H1 (cell line): Measurements from ENCODE around the gene KRT37.

Experiments used
- POLR2AphosphoS5 ChIP-seq: IDR thresholded peaks from 2 replicates; pipeline ENCODE4 v1.6.1; 2011; ENCODE audit warnings: low read depth, low read length
- TF ChIP-seq, protein P1 (sequence below), 3 experiments: IDR thresholded peaks; 1 replicate in 2 of 3; 2 replicates in 1 of 3; pipeline versions ENCODE4 v1.5.1 to v1.6.1; 2011; ENCODE audit warnings: low read length in 3 of 3, mild to moderate bottlenecking in 3 of 3, inconsistent platforms in 2 of 3, low read depth in 1 of 3, moderate library complexity in 1 of 3; ENCODE audit not compliant: insufficient read depth in 1 of 3; ENCODE audit errors: control extremely low read depth in 1 of 3

DNA sequence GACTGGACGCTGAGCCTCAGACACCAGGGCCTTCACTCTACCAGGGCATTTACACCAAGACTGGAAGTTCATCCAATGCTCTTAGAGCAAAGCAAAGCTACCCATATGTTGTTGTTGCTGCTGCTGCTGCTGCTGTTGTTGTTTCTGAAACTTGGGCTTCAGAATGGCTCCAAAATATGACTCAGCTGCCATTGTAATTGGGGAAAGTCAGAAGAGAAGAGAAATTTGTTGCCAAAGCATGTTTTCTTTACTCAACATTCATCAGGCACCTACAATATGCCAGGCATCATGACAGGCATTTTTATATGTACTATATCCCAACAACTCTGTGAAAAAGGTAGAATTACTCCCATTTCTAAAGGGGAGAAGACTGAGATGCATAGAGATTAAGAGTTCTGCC is 30.9 kb upstream of the KRT37 start:
- no peak for TF ChIP-seq POLR2AphosphoS5
- TF ChIP-seq, protein P1, sequence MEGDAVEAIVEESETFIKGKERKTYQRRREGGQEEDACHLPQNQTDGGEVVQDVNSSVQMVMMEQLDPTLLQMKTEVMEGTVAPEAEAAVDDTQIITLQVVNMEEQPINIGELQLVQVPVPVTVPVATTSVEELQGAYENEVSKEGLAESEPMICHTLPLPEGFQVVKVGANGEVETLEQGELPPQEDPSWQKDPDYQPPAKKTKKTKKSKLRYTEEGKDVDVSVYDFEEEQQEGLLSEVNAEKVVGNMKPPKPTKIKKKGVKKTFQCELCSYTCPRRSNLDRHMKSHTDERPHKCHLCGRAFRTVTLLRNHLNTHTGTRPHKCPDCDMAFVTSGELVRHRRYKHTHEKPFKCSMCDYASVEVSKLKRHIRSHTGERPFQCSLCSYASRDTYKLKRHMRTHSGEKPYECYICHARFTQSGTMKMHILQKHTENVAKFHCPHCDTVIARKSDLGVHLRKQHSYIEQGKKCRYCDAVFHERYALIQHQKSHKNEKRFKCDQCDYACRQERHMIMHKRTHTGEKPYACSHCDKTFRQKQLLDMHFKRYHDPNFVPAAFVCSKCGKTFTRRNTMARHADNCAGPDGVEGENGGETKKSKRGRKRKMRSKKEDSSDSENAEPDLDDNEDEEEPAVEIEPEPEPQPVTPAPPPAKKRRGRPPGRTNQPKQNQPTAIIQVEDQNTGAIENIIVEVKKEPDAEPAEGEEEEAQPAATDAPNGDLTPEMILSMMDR (IDR thresholded peaks at IDR 0.05; ENCODE audit: control extremely low read depth in 1 of 3, insufficient read depth in 1 of 3, low read depth in 1 of 3, low read length in 3 of 3): no peak
